Stimulated activated CD4-positive, alpha-beta T cell treated with anti-CD3 and anti-CD28 coated beads, Interleukin-4, amount 100 ng/mL, for 48 hours (primary cell): ENCODE data around the gene IVL.

Source experiments
- DNase-seq, 2 donors: peaks; one replicate each; pipeline ENCODE4 v3.0.0-alpha.2; 2020; ENCODE audit warnings: low read depth in 2 of 2

Gene IVL

DNA sequence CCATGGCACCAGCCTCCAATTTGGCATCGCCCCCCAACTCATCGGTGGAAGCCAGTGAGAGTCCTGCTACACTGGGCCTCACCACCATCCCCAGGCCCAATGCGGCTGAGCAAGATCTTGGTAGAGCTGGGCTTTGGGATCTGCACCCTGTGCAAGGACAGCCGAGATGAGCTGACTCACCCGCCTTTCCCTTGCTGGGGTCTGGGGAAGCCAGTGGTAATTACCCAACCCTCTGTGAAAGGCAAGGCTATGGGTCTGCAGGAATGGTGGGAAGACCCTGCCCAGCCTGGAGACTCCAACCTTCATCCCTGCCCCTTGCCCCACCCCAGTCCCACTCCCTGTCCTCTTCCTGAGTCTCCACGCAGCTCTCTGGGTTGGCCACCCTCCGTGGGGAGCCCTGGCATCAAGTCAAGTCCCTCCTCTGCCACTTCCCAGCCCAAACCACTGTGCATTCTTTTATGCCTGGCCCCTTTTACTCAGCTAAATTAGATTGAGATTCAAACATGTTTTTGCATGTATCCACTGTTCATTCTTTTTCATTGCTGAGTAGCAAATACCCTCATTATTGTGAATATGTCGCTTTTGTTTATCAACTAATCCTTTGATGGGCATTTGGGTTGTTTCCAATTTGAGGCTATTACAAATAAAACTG, 21.5 kb upstream of the IVL start:
- DNase-seq: no peak

DNA sequence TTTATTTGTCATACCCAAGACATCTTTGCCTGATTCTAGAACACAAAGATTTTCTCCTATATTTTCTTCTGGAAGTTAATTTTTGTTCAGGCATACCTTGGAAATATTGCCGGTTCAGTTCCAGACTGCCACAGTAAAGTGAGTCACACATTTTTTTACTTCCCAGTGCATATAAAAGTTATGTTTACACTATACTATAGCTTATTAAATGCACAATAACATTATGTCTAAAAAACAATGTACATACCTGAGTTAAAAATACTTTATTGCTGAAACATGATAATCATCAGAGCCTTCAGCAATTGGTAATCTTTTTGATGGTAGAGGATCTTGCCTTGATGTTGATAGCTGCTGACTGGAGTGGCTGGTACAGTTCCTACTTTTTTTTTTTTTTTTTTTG, 20.2 kb upstream of the IVL start:
- no peak for DNase-seq

DNA sequence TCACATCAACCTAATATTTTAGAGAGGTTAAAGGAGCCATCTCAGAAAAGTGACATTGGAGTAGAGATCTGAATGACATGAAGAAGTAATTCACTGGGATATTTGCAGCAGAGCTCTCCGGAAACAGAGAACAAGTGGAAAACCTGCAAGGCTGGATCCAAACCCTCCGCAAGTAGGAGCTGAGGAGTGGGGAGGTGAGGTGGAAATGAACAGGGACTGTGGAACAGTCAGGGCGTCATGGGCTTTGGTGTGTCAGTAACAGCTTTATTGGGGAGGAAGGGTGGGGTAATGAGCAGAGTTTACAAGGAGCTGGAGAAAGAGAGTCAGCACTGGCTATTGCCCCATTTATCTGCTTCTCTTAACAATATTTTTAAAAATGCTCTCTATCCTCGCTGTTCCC, 9.3 kb upstream of the IVL start:
- DNase-seq: no peak

DNA sequence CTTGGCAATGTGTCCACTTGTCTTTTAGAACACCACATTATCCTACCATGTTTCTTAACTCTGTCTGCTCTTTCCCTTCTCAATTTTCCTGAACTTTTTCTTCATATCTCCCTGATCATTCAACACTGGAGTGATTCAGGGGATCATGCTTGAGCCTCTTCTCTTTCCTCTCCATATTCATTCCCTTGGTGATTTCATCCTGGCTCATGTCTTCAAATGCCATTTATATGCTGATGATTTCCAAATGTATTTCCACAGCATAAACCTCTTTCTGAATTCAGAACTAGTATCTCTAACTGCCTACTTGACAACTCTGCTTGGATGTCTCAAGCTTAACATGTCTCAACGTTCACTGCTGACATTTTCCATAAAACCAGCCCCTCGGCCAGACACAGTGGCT, 8.5 kb upstream of the IVL start:
- no peak for DNase-seq

DNA sequence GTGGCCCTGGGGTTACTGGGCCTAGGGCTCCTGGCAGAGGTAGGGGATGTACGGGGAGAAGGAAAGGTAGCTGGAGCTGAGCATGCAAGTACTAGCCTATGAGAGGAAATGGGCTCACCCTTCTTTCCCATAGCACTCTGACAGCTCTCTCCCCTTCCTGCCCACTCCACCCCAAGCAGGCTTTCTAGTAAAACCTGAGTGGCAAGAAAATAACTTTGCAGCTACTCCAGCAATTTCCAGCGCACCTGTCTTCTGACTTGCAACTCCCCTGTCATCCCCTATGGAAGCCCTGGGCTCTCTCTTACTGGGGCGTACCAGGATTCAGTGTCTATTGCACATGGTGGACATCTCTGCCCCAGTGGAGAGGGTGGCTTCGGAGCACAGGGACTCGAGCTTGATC, 6.7 kb upstream of the IVL start:
- DNase-seq: no peak

DNA sequence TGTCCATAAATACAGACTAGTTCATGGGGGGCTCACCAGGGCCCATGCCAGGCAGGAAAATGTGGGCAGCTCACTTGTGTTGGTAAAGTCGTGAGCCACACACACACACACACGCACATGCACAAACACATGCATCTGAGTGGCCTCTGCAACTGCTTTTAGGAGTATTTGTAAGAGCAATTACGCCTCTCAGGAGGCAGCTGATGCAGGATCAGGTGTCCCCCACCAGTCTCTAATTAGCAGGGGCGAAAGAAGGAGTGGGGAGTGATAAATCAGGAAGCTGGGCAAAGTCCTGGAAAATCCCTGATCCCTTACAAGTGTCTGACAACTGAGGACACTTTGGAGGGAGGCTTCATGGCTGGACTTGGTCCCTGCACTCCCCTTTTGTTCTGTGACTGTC, 5.7 kb upstream of the IVL start:
- DNase-seq: no peak

DNA sequence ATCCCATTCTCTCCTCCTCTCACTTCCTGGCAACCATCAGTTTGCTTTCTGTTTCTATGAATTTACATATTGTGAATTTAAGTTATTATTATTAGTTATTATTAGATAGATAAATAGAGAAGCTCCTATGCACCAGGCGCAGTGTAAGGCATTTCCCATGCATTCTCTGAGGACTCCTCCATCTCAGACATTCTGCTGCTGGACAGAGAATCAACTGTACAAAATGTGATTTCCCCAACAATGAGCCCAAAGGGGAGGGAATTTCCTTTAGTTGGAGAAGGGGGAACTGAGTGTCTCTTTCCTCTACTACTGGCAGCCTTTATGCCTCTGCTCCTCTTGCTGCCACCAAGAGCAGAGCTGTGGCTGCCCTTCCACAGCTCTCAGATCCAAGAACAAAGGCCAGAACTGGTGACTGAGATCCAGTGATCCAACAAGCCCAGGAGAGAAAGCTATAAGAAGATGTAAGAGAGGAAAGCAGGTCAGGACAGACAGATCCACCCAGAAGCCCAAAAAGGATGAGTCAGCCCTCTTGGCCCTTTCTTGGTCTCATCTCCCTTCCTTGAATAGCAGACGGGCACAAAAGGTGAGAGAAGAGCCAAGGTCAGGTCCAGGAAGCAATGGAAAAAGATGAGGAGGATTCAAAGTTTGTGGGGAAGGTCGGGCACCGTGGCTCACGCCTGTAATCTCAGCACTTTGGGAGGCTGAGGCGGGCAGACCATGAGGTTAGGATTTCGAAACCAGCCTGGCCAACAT, 3.5 kb upstream of the IVL start:
- DNase-seq: no peak

DNA sequence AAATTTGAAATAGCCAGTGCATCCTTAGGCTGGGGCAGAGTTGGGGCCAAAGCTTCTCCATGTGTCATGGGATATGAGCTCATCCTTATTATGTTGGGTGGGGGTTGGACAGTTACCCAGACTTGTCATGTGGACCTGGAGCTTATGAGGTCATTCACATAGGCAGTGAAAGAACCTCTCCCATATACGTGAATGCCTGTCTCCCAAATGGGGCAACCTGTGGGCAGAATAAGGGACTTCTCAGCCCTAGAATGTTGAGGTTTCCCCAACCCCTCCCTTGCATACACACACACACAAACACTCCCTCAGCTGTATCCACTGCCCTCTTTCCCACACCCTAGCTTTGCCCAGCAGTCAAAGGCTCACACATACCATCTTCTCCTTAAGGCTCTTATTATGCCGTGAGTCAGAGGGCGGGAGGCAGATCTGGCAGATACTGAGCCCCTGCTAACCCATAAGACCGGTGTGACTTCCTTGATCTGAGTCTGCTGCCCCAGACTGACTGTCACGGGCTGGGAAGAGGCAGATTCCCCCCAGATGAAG, 2.3 kb upstream of the IVL start:
- no peak for DNase-seq

DNA sequence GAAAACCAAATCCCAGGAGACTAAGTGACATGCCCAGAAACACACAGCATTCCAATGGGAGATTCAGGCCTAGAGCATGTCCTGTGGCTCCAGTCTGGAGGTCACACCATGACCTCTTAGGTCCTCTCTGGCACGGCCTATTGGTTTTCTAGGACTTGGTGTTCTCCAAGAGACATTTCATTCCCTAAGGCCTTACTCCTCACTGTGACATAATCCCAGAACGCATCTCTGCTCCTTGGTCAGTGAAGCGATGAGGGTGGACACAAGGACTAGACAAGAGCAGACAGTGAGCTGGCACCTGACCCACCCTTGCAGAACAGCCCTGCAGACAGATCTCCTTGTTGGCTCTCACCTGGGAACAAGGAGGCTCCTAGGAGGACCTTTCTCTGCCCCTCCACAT, 860 bp downstream of the IVL start:
- no peak for DNase-seq

DNA sequence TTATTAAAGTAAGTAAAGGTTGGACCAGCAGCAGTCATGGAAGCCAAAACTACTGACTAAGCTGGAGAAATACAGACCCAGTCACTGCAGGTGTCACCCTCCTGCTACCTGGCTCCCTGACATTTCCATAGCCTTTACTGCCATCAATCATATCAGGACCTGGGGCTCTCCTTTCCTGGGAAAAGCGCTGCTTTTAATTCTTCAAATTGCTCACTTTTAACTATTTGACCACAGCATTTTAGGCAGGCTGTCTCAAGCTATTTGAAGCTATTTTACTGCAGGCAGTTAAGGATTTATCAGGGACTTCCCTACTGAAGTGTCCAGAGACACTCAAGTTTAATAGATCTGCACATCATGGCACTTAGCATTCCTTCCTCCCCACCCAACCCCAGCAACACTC, 4.1 kb downstream of the IVL start:
- no peak for DNase-seq

DNA sequence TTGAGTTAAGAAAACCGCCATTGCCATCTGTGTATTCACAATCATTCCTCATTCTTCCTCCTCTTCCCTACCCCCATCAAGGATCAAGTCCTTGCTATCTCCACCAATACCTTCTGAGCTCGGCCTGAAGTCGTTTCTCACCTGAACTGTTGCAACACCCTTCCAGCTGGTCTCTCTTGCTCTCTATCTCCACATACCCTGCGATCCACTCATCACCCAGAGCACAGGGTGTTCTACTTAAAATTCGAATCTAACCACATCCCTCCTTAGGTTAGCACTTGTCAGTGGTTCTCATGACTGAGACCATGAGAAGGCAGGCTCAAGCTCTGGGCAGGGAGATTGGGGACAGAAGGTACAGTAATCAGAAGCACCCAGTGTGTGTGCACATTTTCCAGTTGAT, 4.6 kb downstream of the IVL start:
- no peak for DNase-seq

DNA sequence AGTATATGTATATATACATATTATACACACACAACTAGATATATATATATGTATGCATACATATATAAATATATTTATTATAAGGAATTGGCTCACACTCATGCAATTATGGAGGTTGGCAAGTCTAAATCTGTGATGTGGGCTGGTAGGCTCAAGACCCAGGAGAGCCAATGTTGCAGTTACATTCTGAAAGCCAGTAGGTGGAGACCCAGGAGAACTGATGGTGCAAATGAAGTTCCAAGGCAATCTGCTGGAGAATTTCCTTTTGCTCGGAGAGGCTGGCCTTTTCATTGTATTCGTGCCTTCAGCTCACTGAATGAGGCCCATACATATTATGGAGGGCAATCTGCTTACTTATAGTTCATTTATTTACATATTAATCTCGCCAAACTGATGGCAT, 9.4 kb downstream of the IVL start:
- DNase-seq: no peak

DNA sequence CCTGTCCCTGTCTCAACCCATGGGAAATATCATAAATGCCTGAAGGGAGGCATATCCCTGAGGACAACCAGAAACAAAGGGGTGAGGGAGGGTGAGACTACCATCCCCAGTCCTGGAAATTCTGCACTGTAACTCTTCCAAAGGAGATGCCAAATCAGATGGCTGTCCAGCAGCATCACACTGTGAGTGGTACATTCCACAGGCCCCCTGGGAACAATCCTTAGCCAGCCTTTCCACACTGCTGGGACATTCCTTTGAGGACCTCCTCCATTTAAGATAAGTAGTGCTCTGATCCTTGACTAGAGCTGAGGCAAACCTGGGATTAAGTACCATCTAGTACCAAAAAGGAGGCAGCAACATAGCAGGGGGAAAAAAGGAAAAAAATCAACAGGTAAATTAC, 10.7 kb downstream of the IVL start:
- no peak for DNase-seq

DNA sequence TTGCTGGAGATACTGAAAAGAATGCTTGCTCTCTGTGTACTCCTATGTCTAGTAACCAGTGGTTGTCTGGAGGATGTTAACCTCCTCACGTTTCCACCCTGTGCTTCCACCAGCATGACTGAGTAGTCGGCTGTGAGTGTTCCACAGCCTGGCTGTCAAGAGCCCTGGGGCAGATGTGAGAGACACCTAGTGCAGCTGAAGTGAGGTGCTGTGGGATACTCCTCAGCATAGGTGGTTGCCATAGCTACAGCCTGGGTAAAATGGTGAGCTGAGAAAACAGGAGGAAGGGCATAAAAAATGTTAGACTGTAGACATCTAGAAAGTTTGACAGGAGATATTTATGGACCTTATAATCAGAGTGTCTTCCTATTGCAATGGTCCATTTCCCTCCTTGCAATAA, 15.8 kb downstream of the IVL start:
- DNase-seq: no peak

DNA sequence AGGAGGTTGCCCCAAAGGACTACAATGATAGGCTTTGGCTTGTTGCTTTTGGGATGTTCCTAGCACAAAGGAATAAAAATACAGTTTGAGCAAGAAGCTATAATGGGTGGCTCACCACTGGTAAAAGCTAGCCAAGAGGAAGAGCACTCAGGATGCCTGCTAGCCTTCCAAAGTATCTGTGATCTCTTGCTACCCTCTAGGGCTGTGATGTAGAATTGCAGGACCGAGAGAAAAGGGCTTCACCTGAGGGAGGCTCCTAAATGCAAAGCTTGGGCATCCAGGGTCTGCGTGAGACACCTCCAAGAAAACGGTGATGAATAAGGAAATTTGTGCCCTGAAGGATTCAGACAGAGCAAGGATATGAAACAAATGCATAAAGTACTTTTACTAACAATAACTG, 17.7 kb downstream of the IVL start:
- no peak for DNase-seq

DNA sequence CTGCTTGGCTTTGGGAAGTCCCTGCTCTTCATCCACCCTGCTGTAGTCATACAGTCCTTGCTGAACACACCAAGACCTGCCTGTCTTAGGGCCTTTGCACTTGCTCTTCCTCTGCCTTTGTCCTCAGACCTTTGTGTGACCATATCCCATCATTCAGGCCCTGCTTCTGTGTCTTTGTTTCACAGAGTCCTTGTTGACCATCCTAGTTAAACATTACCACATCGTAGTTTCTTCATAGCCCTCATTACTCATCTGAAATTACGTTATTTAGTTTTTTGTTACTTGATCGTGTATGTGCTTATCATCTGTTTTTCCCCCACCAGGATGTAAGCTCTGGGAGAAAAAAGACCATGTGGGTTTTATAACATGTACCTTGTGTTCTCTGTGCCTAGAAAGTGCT, 20.3 kb downstream of the IVL start:
- no peak for DNase-seq

DNA sequence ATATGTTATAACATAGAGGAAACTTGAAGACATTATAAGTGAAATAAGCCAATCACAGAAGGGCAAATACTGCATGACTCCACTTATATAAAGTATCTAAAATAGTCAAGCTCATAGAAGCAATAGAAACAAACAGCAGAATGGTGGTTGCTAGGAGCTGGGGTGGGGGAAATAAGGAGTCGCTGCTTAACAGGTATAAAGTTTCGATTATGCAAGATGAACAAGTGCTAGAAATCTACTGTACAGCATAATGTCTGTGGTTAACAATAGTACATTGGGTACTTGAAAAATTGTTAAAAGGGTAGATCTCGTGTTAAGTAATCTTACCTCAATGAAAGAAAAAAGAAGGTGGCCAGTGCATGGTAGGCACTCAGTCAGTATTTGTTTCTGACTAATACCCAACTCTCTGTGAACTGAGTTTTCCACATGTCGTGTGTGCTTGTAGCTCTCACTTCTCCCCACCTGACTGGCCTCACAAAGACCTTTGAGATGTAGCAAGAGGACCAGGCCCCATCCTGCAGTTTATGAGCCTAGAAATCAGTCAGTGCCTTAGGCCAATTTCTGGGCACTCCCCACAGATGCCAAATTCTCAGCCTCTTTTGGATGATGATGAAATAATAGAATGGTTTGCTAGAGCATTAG, 23.9 kb downstream of the IVL start:
- no peak for DNase-seq

DNA sequence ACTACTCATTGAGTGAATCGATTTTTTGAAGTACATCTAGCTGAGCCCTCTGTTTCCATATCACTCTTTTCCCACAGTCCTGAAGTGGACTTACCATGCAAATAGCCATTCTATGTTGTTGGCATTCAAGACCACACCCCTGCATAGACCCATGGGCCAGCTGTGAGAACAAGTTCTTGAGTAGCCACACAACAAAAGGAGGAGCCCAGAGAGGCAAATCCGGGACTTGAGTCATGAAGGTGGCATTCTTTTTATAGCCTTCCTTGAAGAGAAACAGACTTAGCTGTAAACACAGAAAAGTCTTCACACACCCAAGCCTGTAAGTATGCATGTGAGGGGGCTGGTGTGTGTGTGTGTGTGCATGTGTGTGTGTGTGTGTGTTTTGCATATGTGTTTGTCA, 24.9 kb downstream of the IVL start:
- no peak for DNase-seq

DNA sequence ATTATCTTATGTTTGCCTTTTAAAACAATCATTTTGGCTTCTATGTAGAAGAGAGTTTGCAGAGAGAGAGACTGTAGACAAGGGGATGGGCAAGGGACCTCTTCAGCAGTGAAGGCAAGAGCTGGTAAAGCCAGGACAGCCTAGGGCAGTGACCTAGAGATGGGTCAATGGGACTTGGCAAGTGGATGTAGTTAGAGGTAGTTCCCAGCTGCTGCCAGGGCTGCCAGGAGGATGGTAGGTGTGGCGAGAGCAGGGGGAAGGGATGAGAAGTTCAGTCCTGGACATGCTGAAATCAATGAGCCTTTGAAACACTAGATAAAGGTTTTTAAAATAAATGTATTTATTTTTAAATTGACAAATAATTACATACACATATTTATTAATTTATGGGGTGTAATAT, 32.3 kb downstream of the IVL start:
- no peak for DNase-seq

DNA sequence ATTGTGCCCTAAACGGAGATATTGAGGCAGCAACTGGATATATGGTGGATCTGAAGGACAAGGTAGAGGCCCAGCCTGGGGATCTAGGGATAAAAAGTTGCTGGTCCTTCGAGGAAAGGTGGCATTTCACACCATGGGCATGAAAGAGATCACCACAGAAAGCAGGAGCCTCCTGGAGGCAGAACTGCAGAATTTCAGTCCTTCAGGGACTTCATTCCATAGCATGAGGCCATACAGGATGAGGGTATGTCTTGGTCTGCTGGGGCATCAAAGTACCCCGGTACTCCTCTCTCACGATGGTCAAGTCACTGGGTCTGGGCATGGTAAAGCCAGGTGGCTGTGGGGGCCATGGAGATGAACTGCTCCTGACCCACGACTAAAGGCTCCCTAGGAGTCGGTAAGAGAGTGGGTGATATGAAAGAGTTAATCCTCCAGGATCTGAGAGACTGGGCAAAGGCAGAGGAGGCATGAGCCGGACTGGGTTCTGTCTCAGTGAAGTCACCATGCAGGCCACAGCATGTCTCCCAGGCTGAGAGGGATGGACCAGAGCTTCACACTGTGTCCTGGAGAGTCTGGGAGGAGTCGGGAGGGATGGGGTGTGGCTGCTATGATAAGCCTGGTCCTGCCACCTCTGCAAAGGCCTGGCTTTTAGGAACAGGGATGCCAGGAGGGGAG, 32.8 kb downstream of the IVL start:
- DNase-seq: no peak

DNA sequence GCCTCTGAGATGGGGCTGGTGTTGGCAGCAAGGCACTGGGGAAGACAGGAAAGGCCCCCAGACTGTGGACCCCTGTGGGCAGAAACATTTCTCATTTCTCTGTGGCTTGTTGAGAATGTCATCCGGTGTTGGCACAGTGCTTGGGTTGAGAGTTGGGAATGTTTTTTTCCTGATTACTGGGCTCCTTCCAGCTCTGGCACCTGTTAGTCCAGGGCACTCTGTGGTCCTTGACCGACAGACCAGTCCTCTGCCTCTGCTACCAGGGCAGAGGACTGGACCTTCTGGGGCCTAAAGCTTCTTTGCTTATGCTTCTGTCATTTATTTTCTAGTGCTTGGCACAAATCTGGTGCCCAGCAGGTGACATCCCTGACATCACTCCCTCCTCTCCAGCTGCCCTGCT, 33.8 kb downstream of the IVL start:
- no peak for DNase-seq

DNA sequence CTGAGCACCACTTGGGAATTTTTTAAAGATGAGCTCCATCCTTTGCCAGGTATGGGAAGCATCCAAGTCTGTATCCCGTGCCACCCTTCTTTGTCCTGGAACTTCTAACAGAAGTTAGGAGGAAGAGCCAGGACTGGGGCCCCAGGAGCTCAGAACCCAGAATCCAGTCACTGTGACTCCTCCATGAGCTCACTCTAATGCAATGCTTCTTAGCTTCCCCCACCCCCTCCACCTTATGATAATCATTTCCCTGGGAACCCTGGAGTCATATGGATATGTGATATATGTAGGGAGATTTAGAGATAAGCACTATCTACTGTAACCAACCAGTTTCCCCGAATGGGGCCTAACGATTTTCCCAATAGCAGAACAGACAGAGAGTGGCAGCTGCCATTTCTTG, 37.9 kb downstream of the IVL start:
- no peak for DNase-seq
